Mammary microvascular endothelial cell (primary cell): ENCODE data around the gene RNF149. TPM values are rescaled to one million over a fixed set of nuclear protein-coding genes. Genes with fewer than 3 reads are reported as not detected.

Source experiments
- total RNA-seq: library from RNA; depleted of rRNA; stranded (reverse); fragments of >200 nt; gene quantifications from 2 replicates; pipeline ENCODE4 v1.2.3, GENCODE V29; 2015

The RNF149 gene
- 41.8 and 42.6 TPM in 2 replicates for total RNA-seq

GRCh38 chr2:101308432-101309210, at the start of gene RNF149:
TSS of gene RNF149 (minus strand) at chr2:101308701. CDS start at chr2:101308588, 113 bp downstream.

DNA sequence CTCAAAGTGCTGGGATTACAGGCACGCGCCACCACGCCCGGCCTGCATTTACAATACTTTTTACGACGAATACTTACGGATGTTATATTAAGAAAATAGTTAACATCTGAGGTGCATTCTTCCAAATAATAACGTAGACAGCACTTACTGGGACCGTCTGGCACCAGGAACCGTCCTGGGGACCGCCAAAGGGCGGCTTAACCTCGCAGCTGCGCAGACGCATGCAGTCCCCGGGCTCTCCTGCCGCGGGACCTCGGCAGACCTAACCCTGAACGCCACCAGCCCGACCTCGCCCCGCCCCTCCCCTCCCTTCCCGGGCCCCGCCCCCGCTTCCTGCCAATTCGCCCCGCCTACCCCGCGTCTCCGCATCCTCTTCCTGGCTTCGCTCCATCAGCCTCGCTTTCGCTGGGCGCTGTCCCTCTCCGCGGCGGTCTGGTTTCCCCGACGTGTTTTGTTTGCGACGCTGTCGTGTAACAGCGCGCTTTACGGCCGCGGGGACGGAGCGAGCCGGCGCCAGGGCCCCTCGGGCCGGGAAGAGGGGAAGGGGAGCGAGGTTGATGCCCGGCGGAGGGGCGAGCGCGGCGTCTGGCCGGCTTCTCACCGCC, 56.0 kb downstream of the RNF149 start, which contains the start of gene CNOT11:
Gene CNOT11, plus strand, starts transcription at position 479 of the 605 bp plus-strand sequence. Its CDS starts 79 bp downstream, at position 558.

Other genes with a start within 250 kb of the RNF149 start
- gene TBC1D8, start 157.3 kb downstream of the RNF149 start, total RNA-seq, result 32.7 and 39.8 TPM in 2 replicates
- 40.4 and 47.3 TPM in 2 replicates for gene CNOT11, start 55.8 kb downstream of the RNF149 start, total RNA-seq
- gene CREG2, start 78.8 kb upstream of the RNF149 start, total RNA-seq, result 0.27 TPM in 1 of 2 replicates, not detected in the other
- 0.44 and 2.3 TPM in 2 replicates for gene RFX8, start 166.4 kb upstream of the RNF149 start, total RNA-seq